COLO668 (cell line): ENCODE results near the gene DEPDC5.
"Not testable (repeated sequence)": the region's sequence is repeated elsewhere in the genome, so short reads cannot be mapped to it uniquely, and the experiment has no call there.

ENCODE experiments used
- DNase-seq: peaks from one replicate; lab custom pipeline; 2025; ENCODE audit not compliant: unreplicated experiment; lab: John Stamatoyannopoulos, UW

The DEPDC5 gene

DNA sequence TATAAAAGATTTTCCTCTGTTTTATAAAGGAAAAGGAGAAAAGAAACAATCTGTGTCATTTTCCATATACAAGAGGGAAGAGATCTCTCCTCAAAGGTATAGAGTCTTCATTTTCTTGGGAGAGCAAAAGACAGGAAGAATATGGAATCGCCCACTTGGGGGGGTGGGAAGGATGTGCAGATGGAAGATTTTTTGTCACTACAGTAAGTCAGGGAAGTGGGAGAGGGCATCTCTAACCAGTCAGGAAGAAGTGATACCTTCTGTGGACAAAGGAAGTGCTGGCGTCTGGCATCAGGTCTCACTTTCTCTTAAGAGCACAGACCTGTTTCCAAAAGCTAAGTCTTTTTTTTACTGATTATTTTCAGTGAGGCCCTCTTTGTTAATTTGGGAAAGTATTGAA is 5.3 kb upstream of the DEPDC5 start:
- no peak for DNase-seq

DNA sequence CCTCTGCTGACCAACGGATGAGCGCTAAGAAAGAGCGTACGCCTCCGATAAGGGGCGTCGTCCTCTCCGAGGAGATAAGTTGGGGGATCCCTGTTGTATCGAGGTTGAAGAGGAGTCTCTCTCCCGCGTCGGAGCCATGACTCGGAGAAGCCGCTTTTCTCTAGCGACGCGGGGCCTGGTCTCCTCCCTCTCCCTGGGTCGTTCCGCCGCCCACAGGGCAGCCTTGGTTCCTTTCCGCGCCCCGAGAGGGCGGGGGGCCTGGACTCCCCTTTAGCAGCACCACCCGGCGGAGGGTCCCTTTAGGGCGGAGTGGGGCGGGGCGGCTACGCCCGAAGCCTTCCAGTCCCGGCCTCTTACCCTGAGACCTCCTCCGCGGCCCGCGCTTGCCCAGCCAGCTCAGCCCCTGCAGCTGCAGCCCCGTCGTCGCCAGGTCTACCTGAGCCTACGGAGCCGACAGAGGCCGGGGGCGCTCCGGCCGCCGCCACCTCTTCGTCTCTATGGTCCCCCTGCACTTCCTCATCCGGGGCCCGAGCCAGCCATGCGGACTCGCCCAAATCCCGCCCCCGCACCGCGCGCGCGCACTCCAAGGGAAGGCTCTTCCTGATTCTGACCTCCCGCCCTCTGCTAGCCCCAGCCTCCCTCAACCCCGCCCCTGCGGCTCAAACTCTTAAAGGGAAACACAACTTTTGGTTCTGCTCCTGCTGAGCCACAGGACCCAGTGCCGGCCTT is 4.0 kb upstream of the DEPDC5 start, which contains the start of gene PRR14L:
Gene PRR14L, minus strand, starts transcription at position 497 of the 729 bp plus-strand sequence. CDS start 11,272 bp downstream, outside the sequence.
- DNase-seq: peak; percentile 98

- no peak for DNase-seq
Observed at GRCh38 chr22:31750365-31751284, 3.2 kb upstream of the DEPDC5 start.

- no peak for DNase-seq
Observed at GRCh38 chr22:31752096-31752847, 1.5 kb upstream of the DEPDC5 start.

DNA sequence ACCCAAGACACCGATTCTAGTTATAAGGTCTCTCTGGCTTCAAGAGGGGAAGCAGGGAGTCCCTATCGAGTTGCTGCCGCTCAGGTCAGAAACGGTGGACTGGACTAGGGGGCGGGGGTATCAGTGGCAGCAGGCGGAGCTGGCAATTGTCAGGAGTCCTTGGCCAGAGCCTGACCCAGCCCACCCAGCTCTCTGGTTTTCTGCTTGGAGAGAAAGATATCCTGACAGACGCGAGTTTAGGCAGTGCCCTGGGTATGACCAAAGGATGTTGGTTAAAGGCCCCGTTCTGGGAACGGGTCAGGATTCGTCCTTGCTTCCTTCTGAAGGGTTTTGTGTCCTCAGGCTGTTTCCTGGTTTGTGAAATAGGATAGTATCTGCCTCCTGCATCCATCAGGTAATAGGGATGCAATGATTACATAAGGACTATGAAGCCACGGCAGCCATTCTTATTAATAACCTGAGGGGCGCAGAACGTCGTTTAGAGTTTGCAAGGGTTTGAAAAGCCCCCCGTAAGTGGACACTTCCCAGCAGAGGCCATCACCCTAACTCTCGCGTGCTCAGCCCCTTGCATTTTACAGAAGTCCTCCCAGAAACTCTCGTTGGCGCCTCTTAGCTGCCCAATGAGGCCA is 700 bp upstream of the DEPDC5 start:
- DNase-seq: peak; percentile 71

DNA sequence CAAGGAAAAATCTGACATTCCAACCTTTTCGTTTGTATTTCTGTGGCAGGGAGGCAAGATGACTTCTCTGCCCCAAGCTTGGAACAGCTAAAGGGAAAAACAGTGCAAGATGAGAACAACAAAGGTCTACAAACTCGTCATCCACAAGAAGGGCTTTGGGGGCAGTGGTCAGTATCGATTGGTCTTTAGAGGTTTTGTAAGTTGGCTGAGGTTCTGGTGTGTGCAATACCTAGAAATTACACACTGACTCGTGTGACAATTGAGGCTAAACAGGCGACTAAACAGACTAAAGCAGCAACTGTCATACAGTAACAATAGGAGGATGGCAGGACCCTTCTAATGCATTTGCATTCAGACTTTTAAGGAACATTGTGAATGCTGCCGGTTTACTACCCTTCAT is 994 bp downstream of the DEPDC5 start:
- DNase-seq: no peak

- no peak for DNase-seq
Observed at GRCh38 chr22:31757265-31757664, 3.4 kb downstream of the DEPDC5 start.

DNA sequence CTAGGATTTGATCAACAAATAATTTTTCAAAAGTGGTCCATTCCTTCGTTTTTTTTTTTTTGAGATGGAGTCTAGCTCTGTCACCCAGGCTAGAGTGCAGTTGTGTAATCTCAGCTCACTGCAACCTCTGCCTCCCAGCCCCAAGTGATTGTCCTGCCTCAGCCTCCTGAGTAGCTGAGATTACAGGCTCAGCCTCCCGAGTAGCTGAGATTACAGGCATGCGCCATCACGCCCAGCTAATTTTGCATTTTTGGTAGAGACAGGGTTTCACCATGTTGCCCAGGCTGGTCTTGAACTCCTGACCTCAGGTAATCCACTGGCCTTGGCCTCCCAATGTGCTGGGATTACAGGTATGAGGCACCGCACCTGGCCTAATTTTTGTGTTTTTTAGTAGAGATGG is 5.0 kb downstream of the DEPDC5 start:
- DNase-seq: not testable (repeated sequence)

DNA sequence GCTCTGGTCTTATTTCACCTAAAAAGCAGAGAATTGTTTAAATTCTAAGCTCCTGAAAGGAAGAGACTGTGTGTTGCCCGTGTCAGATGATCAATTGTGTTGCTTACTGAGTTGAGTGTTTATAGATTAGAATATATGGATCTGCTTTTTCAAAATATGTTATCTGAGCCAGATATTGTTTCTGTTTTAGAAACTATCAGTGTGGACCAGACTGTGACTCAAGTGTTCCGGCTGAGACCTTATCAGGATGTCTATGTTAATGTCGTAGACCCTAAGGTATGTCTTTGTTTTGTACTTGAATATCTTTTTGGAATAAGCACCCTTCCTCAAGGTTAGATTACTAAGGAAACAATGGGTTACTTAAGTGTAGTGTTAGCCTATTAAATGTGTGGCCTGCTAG is 11.0 kb downstream of the DEPDC5 start:
- no peak for DNase-seq

DNA sequence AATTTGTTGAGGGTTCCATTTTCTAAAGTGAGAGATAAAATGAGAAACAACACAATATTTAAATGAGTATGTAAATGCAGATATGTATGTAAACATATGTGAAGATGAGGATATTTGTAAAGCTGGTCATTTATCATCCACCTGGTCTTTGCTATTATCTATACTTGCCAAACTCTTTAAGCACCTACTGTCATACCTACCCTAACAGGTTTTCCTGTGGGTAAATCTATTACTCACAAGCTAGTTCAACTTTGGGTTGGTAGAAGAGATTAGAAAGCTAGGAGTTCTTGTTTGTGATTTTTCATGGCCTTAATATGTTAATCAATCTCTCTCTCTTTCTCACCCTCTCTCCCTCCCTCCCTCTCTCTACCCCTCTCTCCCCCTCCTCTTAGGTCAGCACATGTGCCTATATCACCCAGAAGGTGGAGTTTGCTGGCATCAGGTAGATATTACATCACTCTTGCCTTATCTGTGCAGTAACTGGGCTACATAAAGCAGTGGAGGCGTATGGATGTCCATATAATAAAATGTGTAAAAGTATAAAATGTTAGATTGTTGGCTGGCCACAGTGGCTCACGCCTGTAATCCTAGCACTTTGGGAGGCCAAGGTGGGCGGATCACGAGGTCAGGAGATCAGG is 14.7 kb downstream of the DEPDC5 start:
- DNase-seq: no peak

GRCh38 chr22:31773416-31773815 is 19.6 kb downstream of the DEPDC5 start:
- DNase-seq: no peak

GRCh38 chr22:31776231-31776630 is 22.4 kb downstream of the DEPDC5 start:
- DNase-seq: no peak

DNA sequence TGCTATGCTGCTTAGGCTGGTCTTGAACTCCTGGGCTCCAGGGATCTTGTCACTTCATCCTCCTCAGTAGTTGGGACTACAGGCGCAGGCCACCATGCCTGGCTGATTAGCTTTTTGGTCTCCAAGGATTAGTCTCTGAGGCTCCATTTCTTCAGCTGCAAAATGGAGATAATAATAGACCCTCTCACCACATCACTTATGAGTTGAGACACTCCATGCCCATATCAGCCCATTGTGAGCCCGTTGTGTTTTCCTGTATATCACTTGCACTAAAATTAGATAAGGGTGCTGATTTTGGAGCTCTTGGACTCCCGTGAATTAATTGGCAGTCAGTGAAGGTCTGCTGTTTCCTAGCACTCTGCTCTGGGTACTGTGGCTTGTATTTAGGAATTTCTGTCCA is 36.0 kb downstream of the DEPDC5 start:
- DNase-seq: no peak

- no peak for DNase-seq
Observed at GRCh38 chr22:31790240-31790639, 36.4 kb downstream of the DEPDC5 start.

GRCh38 chr22:31799358-31799757 is 45.5 kb downstream of the DEPDC5 start:
- DNase-seq: not testable (repeated sequence)

- no peak for DNase-seq
Observed at GRCh38 chr22:31800065-31800464, 46.2 kb downstream of the DEPDC5 start.

DNA sequence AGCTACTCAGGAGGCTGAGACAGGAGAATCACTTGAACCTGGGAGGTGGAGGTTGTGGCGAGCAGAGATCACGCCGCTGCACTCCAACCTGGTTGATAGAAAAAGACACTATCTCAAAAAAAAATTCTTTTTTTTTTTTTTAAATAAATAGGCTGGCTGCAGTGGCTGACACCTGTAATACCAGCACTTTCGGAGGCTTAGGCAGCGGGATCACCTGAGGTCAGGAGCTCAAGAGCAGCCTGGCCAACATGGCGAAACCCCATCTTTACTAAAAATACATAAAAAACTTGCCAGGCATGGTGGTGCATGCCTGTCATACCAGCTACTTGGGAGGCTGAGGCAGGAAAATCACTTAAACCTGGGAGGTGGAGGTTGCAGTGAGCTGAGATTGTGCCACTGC is 47.0 kb downstream of the DEPDC5 start:
- not testable (repeated sequence) for DNase-seq

DNA sequence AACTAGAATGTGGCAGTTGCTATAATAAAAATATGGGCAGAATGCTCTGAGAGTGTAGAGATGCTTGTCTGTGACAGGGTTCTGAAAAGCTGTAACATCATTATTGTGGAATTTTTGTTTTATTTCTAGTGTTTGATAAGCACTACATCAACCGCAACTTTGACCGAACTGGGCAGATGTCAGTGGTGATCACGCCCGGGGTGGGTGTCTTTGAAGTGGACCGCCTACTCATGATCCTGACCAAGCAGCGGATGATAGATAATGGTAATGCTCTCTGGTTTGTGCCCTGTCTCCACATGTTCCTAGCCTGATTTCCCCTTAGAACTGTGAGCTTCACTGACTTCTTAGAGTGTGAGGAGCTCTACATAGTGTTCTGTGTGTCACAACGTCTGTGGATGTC is 48.8 kb downstream of the DEPDC5 start:
- no peak for DNase-seq

DNA sequence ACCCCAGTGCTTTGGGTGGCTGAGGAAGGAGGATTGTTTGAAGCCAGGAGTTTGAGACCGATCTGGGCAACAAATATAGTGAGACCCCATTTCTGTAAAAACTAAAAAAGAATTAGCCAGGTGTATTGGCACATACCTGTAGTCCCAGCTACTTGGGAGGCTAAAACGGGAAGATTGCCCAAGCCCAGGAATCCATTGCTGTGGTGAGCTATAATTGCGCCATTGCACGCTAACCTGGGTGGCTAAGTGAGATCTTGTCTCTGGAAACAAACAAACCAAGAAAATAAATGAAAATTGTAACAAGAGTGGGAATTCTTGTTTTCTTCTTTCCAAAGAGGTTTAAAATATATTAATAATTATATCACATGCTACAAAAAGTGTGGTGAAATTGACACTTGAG is 52.9 kb downstream of the DEPDC5 start:
- DNase-seq: no peak

DNA sequence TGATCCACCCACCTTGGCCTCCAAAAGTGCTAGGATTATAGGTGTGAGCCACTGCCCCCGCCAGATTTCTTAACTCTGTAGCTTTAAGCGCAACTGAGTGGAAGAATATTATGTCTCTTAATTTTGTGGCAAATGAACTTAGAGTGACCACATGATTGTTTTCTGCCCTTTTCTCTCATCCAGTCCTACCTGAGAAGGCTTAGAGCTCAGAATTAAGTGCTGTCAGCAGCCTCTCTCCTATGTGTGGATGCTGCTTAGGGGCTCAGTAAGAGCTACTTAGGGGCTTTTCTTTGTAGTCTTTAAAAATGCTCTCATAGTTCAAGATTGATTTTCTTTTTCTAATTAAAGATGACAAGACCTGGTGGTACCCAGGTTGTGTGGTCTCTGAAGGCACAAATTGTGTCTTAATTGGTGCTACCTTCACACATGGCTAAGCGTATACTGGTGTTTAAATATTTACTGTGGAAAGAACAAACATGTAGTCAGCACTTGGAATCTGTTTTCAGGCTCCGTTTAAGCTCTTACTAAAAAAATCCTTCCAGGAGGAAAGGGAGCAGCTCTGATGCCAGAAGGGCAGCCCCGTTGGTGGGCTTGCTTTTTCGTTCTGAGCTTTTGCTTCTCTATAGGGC is 59.3 kb downstream of the DEPDC5 start:
- no peak for DNase-seq
